Hippocampal formation (tissue), 2 donors: ENCODE results near the gene SRSF6.
"Not testable (repeated sequence)": the region's sequence is repeated elsewhere in the genome, so short reads cannot be mapped to it uniquely, and the experiment has no call there.

Experiments
- DNase-seq, 2 donors: peaks; one replicate each; lab custom pipeline; 2025; lab: John Stamatoyannopoulos, UW

Gene SRSF6

DNA sequence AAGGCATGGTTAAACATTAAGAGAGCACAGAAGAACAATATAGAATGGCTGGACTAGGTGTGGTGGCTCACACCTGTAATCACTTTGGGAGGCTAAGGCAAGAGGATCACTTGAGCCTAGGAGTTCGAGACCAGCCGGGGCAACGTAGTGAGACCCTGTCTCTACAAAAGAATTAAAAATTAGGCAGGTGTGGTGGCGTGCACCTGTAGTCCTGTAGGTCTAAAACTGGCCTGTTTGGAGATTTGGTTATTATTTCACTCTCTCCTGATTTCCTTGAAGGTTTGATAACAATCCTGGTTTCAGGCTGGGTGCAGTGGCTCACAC is 15.6 kb downstream of the SRSF6 start:
- no peak for DNase-seq

- DNase-seq = no peak
These were observed 19.5 kb downstream of the SRSF6 start for GRCh38 chr20:43477193-43477592.

GRCh38 chr20:43477619-43478018 is 19.9 kb downstream of the SRSF6 start:
- no peak for DNase-seq

- DNase-seq = no peak
These were observed 32.3 kb downstream of the SRSF6 start for GRCh38 chr20:43490038-43490437.

DNA sequence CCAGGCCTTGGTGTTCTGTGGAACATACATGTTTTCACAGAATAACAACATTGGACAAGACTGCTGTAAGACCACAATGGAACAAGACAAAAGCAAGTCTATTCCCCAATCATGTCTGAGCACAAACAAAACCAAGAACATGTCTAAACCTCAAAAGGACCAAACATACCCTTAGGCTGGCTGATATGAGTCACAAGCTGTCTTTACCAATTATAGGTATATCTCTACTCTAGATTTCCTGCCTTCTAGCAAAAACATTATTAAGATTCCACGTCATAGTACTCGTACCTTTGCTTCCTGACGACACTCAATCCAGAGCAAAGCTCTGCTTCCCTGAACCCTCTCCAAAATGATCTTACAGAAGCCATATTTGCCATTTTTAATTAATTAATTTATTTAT is 34.4 kb downstream of the SRSF6 start:
- DNase-seq = no peak

GRCh38 chr20:43495388-43495787 is 37.7 kb downstream of the SRSF6 start:
- no peak for DNase-seq

DNA sequence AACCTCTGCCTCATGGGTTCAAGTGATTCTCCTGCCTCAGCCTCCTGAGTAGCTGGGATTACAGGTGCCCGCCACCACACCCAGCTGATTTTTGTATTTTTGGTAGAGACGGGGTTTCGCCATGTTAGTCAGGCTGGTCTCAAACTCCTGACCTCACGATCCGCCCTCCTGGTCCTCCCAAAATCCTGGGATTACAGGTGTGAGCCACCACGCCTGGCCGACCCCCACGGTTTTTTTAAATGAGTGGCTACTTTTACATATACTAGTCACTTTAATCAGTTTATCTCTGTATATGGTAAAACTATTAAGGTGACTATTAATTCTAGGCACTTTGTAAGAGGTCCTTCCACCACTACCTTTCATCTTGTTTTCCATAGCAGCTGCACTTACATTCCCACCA is 44.3 kb downstream of the SRSF6 start:
- DNase-seq = not testable (repeated sequence)

- no peak for DNase-seq
These were observed 48.5 kb downstream of the SRSF6 start for GRCh38 chr20:43506238-43506637.

- DNase-seq = no peak
These were observed 49.7 kb downstream of the SRSF6 start, which contains the start of gene L3MBTL1 for GRCh38 chr20:43507150-43508080. Gene L3MBTL1 (plus strand): TSS chr20:43507697. CDS start chr20:43513504, 5,807 bp downstream.

DNA sequence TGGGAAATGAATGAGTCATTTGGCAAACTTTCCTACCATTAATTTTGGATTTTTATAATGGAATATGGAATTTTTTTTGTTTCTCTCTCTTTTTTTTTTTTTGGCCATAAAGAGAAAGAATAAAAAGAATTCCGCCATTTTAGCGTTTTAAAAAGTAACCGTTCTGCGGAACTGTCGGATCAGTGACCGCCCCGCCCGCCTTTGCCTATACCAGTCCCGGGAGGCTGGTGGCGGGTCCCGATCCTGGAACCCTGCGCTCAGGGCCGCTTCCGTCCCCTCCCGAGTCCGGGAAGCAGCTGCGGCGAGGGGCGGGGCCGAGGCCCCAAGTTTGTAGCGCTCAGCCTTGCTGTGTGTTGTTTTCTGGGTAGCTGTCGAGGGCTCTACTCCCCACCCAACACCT is 50.4 kb downstream of the SRSF6 start:
- DNase-seq = no peak

GRCh38 chr20:43508604-43509040 is 50.9 kb downstream of the SRSF6 start:
- no peak for DNase-seq

DNA sequence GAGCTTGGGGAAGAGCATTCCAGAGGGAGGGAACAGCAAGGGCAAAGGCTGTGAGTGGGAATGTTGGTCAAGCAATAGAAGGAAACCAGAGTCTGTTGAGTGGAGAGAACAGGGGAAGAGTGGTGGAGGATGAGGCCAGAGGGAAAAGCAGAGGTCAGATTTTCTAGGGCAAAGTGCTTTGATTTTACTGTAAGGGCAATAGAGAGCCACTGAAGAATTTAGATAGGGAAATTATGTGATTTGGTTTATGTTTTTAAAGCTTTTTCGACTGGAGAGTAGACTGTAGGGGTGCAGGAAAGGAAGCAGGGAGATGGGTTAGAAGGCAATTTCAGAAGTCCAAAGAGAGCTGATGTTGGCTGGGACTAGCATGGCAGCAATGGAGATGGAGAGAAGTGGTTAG is 54.2 kb downstream of the SRSF6 start:
- DNase-seq = no peak

- DNase-seq = no peak
These were observed 55.8 kb downstream of the SRSF6 start for GRCh38 chr20:43513372-43513930.
